GM10266 (cell line): Measurements from ENCODE around the gene PPP1R7.

Experiments
- DNase-seq: peaks from one replicate; pipeline ENCODE4 v3.0.0; 2012; ENCODE audit errors: extremely low spot score
- CTCF ChIP-seq: IDR thresholded peaks from 2 replicates; pipeline ENCODE4 v1.5.1; 2012; ENCODE audit warnings: mild to moderate bottlenecking, low read depth; ENCODE audit not compliant: control insufficient read depth, insufficient read depth; ENCODE audit errors: missing control alignments

Gene PPP1R7

GRCh38 chr2:241157841-241158545, 7.7 kb downstream of the PPP1R7 start:
- no peak for DNase-seq
- TF ChIP-seq CTCF: no peak

- DNase-seq: no peak
Observed at GRCh38 chr2:241158546-241158900, 8.3 kb downstream of the PPP1R7 start.

DNA sequence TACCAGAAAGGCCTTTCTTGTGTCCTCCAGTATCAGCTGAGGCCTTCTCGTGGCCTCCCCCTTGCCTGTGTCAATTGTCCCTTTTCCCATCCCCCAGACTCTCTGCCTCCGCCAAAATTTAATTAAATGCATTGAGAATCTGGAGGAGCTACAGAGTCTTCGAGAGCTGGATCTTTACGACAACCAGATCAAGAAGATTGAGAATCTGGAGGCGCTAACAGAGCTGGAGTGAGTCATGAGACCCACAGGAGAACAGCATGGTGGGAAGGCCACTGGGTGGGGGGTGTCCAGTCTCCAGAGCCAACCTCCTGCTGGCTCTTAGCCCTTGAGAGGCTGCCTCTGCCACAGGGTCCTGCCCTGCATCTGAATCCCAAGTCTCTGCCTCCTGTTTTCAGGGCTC, 8.8 kb downstream of the PPP1R7 start:
- TF ChIP-seq CTCF: no peak

More at GRCh38 chr2:241158546-241158900, 8.3 kb downstream of the PPP1R7 start:
- no peak for TF ChIP-seq CTCF

DNA sequence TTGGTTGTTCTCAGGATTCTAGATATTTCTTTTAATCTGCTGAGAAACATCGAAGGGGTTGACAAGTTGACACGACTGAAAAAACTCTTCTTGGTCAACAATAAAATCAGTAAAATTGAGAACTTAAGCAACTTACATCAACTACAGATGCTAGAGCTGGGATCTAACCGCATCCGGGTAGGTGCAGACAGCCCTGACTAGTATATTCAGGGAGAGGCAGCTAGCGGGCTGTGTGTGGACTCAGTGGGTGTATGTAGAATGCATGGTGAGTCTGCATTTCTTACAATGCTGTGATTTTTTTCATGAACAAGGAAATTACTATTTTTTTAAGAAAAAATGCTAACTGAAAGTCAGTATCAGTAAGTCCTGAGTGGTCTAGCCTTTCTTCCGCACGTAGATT, 10.1 kb downstream of the PPP1R7 start:
- no peak for DNase-seq
- TF ChIP-seq CTCF: no peak

More for the DNA sequence above, 8.8 kb downstream of the PPP1R7 start:
- no peak for DNase-seq

DNA sequence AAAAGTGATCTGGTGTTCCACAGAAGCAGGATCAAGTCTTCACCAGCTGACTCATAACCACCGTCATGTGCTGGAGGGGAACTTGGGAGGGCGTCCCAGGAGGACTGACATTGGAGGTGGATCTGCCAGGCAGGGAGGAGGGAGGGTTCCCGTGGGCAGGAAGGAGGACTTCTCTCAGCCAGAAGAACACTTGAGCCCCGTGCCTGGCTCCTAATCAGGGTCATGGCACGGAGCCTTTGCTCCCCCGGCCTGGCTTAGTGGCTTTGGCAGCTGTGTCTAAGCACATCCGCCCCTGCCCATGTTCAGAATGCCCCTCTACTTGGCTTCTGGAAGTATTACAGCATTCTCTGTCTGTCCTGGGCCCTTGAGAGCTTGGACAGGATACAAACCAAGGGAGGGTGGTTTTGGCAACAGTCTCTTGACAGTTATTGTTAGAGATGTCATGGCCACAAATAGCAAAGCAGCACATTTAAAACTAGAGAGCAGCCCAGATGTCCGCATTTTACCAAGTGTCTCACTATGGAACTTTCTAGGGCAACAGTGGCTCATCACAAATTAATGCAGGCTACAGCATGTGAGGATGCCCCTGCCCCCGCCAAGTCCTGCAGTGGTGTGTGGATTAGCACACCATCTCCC, 11.5 kb downstream of the PPP1R7 start:
- no peak for TF ChIP-seq CTCF
- DNase-seq: no peak

GRCh38 chr2:241163601-241164118, 13.4 kb downstream of the PPP1R7 start:
- no peak for TF ChIP-seq CTCF
- no peak for DNase-seq

DNA sequence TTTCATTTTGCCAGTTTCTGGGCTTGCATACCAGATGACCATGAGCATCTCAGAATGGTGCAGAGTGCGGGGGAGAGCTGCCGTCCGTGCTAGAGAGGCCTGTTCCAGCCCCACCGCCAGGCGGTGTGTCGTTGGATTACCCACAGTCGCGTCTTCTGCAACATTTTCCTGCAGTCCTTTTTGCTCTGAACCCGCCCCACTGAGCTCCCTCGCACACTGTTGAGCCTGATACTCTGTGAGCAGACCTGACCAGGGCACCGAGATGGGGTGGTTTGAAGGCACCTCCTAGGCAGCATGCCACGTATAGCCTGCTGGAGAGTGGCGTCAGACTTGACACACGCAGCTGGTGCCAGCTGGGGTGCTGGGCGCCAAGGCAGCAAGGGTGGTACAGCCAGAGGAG, 18.1 kb downstream of the PPP1R7 start:
- no peak for TF ChIP-seq CTCF
- DNase-seq: no peak
